T-helper 1 cell treated with Interleukin-12 subunit alpha and Interleukin-12 subunit beta and Interleukin-4 antibody, amounts not matched to agents 30 ng/mL and 1 ng/mL, for 36 hours (primary cell): ENCODE measurements around the gene AIG1. TPM values are rescaled to one million over a fixed set of nuclear protein-coding genes. Genes with fewer than 3 reads are reported as not detected.
"Not testable (repeated sequence)": the region's sequence is repeated elsewhere in the genome, so short reads cannot be mapped to it uniquely, and the experiment has no call there.

Experiments used
- intact Hi-C: fragments of 100-400 bp; cut with micrococcal nuclease; formaldehyde crosslinking; loops from one replicate; pipeline ENCODE4 v1.15.1; 2024
- total RNA-seq: library from RNA; stranded (reverse); gene quantifications from 2 replicates; pipeline ENCODE4 v1.2.3, GENCODE V29; 2022

Gene AIG1
- total RNA-seq, 1 donor from 2014 or later = 5.0 TPM

DNA sequence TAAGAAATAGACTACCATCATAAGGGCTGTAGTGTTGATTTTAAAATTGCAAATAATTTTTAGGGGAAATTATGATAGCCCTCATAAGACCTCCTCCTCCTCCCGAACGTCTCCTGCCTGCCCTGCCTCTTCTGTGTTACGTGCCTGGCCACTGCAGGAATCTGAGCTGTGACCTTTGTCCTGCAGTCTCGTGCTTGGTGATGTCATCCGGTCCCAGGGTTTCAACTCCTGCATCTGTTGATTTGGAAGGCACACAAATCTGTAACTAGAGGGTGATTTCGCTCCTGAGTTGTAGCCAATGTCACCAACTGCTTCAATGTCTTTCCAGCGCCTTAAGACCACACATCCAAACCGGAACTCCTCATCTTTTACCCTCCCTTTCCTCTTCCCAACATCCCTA lies 163.2 kb downstream of the AIG1 start:
- intact Hi-C loops = no loop called here

GRCh38 chr6:143224516-143224915 lies 163.8 kb downstream of the AIG1 start:
- intact Hi-C loops = no loop called here

GRCh38 chr6:143225929-143226328 lies 165.2 kb downstream of the AIG1 start:
- intact Hi-C loops = no loop called here

DNA sequence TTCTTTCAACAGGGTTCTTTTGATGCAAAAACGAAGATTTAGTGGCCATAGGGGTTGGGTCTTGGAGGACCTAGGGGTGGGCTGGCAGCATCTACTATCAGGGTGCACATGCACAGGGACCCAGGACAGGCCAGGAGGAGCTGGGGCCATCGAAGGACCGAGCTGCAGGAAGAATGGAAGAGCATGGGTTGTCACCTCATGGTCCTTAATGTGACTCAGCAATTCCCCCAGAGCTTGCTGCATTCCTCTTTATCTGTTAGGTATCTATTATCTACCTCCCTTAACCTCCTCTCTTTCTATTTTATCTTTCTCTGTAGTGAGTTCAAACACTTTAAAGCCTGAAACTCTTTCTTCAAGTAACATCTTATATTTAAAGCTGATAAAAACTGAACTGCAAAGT lies 167.0 kb downstream of the AIG1 start:
- intact Hi-C loops = no loop called here

GRCh38 chr6:143229400-143229799 lies 168.7 kb downstream of the AIG1 start:
- intact Hi-C loops = no loop called here

DNA sequence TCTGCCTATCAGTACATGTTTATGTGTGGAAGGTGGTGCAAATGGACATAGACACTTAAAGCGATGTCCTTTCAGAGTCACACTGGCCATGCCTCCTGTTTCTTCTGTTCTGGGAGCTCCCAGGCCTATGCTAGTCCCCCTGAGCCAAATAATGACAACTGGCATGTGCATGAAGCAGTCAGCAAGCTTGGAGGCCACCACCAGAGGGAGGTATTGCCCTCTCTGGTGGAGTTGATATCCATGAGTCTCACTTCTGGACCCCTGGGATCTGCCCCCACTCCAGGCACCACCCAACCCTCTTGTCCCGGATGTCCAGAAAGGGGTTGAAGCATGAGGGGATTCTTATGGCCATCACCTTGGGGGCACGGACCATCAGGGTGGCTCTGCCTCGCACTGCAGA lies 172.2 kb downstream of the AIG1 start:
- intact Hi-C loops = loop anchor here (1.0 kb wide), 1 partner anchor 194 kb away; no protein-coding TSS in a partner anchor

DNA sequence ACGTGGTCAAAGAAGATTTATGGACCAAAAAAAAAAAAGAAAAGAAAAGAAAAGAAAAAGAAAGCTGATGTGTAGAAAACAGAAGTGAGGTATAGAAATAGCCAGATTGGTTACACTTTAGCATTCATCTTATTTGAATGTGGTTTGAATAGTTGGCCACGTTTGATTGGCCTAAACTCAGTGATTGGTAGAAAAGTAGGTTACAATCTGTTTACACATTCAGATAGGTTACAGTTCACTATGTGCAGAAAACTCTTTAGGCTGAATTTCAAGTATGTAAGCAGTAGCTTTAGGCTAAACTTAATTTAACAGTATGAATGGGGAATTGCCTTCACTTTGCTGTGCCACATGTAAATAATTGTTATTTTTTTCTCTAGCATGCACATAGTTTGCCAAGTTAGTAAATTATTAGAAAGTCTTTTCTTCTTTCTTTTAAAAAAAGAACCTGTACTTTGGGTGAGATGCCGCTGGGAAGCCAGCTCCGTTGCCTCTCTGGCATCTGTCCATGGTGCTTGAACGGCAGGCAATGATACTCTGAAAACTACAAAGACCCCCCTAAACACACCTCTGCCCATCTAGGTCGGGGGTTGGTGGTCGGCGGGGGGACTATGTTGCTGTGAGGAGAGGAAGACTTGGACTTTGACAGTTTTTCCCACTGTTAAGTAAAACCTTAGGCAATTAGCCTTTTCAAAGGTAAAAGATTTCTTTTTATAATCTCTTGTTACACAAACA lies 173.0 kb downstream of the AIG1 start:
- intact Hi-C loops = loop anchor here (1.0 kb wide), 1 partner anchor 194 kb away; no protein-coding TSS in a partner anchor

- intact Hi-C loops = no loop called here
These were observed 174.0 kb downstream of the AIG1 start for GRCh38 chr6:143234734-143235133.

GRCh38 chr6:143236151-143236798 lies 175.6 kb downstream of the AIG1 start:
- intact Hi-C loops = no loop called here

DNA sequence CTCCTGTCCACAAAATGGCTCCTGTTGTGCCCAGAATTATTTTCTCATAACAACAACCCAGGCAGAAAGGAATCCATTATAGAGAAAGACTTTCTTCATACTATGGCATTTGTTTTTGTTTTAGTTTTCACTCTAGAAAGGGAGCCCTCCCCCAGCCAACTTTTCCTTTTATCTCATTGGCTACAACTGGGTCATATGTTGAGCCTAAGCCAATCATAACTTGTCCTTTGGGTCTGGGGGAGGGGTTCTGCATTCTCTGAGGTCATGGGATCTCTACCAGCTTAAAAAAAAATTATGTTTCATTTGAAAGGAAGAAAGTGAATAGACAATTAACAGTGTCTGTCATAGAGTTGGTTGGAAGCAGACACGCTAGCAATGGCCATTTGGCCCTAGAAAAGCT lies 177.6 kb downstream of the AIG1 start:
- intact Hi-C loops = no loop called here

GRCh38 chr6:143241111-143241510 lies 180.4 kb downstream of the AIG1 start:
- intact Hi-C loops = no loop called here

- intact Hi-C loops = no loop called here
These were observed 181.2 kb downstream of the AIG1 start for GRCh38 chr6:143241911-143242310.

GRCh38 chr6:143243786-143244185 lies 183.1 kb downstream of the AIG1 start:
- intact Hi-C loops = no loop called here

DNA sequence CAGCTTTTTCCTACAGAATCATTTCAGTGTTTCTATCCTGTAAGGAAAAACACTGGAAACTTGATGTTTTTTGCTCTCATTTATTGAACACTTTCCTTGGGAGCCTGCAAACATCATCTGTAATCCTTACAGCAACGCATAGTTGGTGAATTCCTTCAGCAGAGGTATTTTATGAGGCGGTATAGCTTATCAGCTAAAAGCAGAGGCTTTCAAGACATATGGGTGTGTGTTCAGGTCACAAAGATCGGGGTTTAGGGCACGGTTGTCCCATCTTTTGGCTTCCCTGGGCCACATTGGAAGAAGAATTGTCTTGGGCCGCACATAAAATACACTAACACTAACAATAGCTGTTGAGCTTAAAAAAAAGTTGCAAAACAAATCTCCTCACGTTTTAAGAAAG lies 185.0 kb downstream of the AIG1 start:
- intact Hi-C loops = no loop called here

GRCh38 chr6:143246166-143246775 lies 185.6 kb downstream of the AIG1 start:
- intact Hi-C loops = not testable (repeated sequence)

DNA sequence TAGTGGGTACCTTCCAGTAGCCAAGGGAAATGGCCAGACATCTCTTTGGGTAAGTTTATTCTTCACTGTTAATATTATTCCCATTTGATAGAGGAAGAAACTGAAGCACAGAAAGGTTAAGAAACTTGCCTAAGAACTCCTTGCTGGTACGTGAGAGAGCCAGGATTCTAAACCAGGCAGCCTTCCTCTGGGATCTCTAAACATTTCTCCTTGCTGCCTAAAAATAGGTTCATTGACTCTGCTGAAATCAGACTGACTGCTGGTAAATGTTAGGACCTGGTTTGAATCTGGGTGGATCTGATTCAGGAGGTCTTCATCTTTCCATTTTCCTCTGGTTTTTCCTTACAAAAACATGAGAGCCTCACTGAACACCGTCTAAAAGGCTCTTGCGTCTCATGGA lies 186.9 kb downstream of the AIG1 start:
- intact Hi-C loops = no loop called here

GRCh38 chr6:143248359-143248758 lies 187.7 kb downstream of the AIG1 start:
- intact Hi-C loops = no loop called here

- intact Hi-C loops = no loop called here
These were observed 190.6 kb downstream of the AIG1 start for GRCh38 chr6:143251288-143251687.

- intact Hi-C loops = no loop called here
These were observed 192.3 kb downstream of the AIG1 start for GRCh38 chr6:143252961-143253360.

DNA sequence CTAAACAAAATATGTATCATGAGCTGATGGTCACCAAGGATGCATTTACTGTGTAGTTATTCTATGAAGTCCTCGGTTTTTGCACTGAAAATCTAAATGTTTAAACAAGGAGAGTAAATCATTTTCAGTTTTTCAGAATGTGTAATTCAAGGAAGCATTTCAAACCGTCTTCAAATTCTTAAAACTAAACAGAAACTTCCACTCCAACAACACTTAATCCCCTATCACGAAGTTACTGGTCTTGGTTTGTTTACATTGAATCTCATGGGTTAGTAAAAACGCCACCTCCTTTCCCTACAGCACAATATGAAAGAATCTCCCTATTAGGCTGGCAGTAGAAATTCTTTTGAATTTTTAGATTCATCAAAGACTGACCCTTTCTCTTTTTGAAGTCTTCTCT lies 192.9 kb downstream of the AIG1 start:
- intact Hi-C loops = no loop called here

- intact Hi-C loops = no loop called here
These were observed 198.3 kb downstream of the AIG1 start for GRCh38 chr6:143258945-143259344.

GRCh38 chr6:143260857-143261256 lies 200.2 kb downstream of the AIG1 start:
- intact Hi-C loops = no loop called here
